Activated naive CD8-positive, alpha-beta T cell treated with anti-CD3 and anti-CD28 coated beads, Interleukin-2, amount 50 U/mL, for 24 hours (primary cell): ENCODE results near the gene BBS7.

Experiments used
- ATAC-seq: fragments of 150-1000 bp; cut with Tn5 transposase; one replicate; pipeline ENCODE4 v1.10.0; 2021
- DNase-seq: peaks from one replicate; pipeline ENCODE4 v3.0.0; 2021
- H3K27ac Mint-ChIP-seq: one replicate; pipeline ENCODE4 v1.8.0; 2021; ENCODE audit warnings: mild to moderate bottlenecking, mixed read lengths
- H3K27me3 Mint-ChIP-seq: one replicate; pipeline ENCODE4 v1.8.0; 2021; ENCODE audit warnings: mixed read lengths
- H3K36me3 Mint-ChIP-seq: one replicate; pipeline ENCODE4 v1.8.0; 2021; ENCODE audit warnings: low read depth, mixed read lengths
- H3K4me1 Mint-ChIP-seq: one replicate; pipeline ENCODE4 v1.8.0; 2021; ENCODE audit warnings: mixed read lengths
- H3K4me3 Mint-ChIP-seq: one replicate; pipeline ENCODE4 v1.8.0; 2021; ENCODE audit warnings: mild to moderate bottlenecking, moderate library complexity, mixed read lengths
- H3K9me3 Mint-ChIP-seq: one replicate; pipeline ENCODE4 v1.8.0; 2021; ENCODE audit warnings: mixed read lengths

BBS7 gene

DNA sequence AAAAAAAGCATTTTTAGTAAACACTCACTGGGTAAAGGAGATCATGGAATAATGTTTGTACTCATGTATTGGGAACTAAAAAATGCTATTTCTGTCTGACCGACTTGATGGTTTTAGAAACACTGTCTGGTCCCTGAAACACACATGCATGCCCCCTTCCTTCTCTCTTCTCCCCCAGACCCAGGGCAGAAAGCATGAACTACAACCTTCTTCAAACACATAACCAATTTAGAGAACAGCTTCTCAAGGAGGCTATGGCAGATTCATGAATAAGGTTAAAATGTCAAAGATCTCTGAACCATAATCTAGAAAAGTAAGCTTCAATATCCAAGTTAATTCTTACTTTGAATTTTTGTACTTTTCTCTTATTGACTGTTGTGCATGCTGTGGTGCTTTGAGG is 52.6 kb downstream of the BBS7 start:
- no peak for DNase-seq
- ATAC-seq: no peak
- H3K27ac Mint-ChIP-seq: no peak overlapping the region
- H3K9me3 Mint-ChIP-seq: no peaks in the 10 kb centered on the region
- no peaks in the 10 kb centered on the region for H3K27me3 Mint-ChIP-seq
- H3K36me3 Mint-ChIP-seq: peaks cover 74% of the 10 kb centered on the region
- peaks cover 27% of the 10 kb centered on the region for H3K4me1 Mint-ChIP-seq
- no peak overlapping the region for H3K4me3 Mint-ChIP-seq

DNA sequence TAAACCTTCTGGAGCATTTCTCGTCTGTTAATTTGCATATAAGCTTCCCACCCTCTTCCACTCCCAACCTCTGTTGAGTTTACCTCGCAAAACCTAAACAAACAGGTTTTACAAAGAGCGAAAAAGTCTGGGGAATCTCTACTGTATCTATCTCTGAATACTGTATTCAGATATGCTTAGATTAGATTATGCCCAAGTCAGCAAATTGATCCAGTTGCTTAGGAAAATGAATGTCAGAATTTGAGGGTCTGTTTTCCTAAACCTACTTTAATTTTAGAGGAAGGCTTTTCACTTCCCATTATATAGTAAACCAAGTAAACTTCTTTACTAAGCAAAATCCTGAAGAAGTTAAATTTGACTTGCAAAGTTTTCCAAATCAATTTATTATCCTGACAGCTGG is 53.3 kb downstream of the BBS7 start:
- peaks cover 70% of the 10 kb centered on the region for H3K36me3 Mint-ChIP-seq
- H3K4me1 Mint-ChIP-seq: peaks cover 21% of the 10 kb centered on the region
- no peak for ATAC-seq
- no peak for DNase-seq
- H3K9me3 Mint-ChIP-seq: no peaks in the 10 kb centered on the region
- no peak overlapping the region for H3K27ac Mint-ChIP-seq
- H3K4me3 Mint-ChIP-seq: no peak overlapping the region
- H3K27me3 Mint-ChIP-seq: no peaks in the 10 kb centered on the region

DNA sequence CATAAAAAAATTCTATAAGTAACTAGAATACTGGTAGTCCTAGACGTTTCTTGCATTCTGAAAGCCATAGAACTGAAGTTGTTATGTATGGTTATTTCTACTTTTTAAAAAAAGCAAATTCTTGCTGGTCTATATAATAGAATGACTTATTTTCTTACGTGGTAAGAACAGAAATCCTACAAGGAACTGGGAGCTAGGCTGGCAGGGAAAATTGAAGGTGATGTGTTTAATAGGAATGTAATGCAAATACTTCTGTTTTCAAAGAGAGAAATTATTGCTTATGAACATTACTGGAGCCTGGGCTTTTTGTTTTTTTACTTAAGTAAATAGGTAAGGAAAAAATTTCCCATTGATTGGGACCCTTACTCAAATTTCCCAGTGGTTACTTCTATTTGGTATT is 55.5 kb downstream of the BBS7 start:
- no peak for DNase-seq
- H3K4me3 Mint-ChIP-seq: no peak overlapping the region
- no peaks in the 10 kb centered on the region for H3K9me3 Mint-ChIP-seq
- peaks cover 7% of the 10 kb centered on the region for H3K4me1 Mint-ChIP-seq
- ATAC-seq: no peak
- H3K27ac Mint-ChIP-seq: no peak overlapping the region
- no peaks in the 10 kb centered on the region for H3K27me3 Mint-ChIP-seq
- peaks cover 65% of the 10 kb centered on the region for H3K36me3 Mint-ChIP-seq

DNA sequence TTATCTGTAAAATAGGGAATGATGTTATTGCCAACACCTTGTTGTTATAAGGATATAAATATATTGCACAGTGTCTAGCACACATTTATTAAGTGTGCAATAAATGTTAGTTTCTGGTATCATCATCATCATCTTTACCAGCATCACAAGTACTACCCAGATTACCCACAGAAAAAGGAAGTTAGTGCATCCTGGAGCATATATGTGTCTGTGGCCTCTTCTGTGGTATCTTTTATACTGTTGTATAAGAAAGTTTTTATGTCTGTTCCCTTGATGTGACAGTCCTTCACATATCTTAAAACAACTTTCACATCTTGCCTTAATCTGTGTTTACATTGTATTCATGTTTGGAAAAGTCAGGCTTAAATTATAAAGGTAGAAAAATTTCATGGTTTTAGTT is 59.2 kb downstream of the BBS7 start:
- H3K27ac Mint-ChIP-seq: no peak overlapping the region
- peaks cover 50% of the 10 kb centered on the region for H3K36me3 Mint-ChIP-seq
- no peaks in the 10 kb centered on the region for H3K4me1 Mint-ChIP-seq
- no peak for ATAC-seq
- H3K27me3 Mint-ChIP-seq: no peaks in the 10 kb centered on the region
- no peak for DNase-seq
- no peaks in the 10 kb centered on the region for H3K9me3 Mint-ChIP-seq
- H3K4me3 Mint-ChIP-seq: no peak overlapping the region

DNA sequence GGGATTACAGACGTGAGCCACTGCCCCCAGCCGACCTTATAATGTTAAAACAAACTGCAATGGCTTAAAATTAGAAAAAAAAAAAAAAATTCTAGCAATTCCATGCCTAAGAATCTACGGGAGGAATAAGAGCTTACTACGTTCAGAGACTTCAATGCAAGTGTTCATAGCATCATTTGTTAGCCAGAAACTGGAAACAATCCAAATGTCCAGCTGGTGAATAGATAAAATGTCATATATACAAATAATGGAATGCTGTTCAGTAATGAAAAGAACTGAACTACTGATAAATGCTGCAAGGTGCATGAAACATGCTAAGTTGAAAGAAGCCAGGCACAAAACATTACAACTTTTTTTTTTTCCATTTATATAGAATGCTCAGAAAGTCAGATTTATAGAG is 63.9 kb downstream of the BBS7 start:
- Mint-ChIP-seq H3K4me3 (no peak overlapping the region), H3K27ac (no peak overlapping the region), H3K4me1 (peaks cover 26% of the 10 kb centered on the region), H3K9me3 (no peaks in the 10 kb centered on the region), H3K36me3 (peaks cover 55% of the 10 kb centered on the region), H3K27me3 (no peaks in the 10 kb centered on the region)
- ATAC-seq (no peak), DNase-seq (no peak)

DNA sequence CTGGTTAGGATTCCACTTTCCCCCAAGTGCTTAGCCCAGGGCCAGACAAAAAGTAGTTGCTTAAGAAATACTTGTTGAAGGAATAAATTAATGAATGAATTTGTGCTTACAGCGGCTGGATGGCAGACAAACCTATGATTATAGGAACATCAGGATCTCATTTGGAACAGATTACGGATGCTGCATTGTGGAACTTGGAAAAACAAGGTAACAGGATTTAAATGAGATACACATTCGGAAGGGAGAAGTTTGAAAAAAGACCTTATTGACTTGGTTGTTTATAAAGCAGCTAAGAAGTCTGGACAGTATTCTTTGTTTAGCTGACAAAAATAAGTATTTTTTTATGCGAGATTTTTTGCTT is 68.6 kb downstream of the BBS7 start:
- Mint-ChIP-seq H3K9me3 (no peaks in the 10 kb centered on the region), H3K27ac (peak overlapping the region; percentile 97), H3K4me3 (peak overlapping the region; percentile 90), H3K27me3 (peaks cover 3% of the 10 kb centered on the region), H3K36me3 (peaks cover 37% of the 10 kb centered on the region), H3K4me1 (peaks cover 50% of the 10 kb centered on the region)
- ATAC-seq: no peak
- no peak for DNase-seq

DNA sequence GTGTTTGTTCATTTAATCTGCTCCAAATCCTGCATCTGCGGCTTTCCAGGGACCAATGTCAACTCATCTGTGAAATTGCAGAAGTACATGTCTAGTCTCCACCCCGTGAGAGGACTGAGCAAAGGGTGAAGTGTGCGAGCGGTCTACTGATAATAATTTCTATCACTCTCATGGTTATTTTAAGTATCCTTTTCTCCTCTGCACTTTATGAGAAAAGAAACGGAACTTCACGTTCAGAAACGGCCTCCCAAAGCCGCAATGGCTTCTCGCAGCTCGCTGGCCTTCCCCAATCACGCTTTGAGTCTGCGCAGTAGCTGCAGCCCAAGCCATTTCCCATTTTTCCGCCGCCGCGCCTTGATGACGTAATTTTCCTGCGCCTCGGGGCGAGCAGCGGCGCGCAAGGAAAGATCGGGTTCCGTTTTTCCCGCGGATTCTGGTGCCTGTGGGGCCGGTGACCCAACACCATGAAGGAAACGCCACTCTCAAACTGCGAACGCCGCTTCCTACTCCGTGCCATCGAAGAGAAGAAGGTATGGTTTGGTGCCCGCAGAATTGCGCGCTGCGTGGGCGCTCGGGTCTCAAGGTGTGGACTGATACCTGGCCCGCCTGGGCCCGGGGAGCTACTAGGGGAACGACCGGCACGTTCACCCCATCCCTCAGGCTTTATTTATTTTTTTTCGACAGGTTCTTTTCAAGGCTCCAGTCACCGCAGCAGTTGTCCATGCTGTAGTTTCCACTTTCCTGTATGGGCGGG is 69.1 kb downstream of the BBS7 start, which contains the start of gene EXOSC9:
TSS of gene EXOSC9 (plus strand) at position 363 of the 754 bp plus-strand sequence. CDS start at position 465, 102 bp downstream.
- Mint-ChIP-seq H3K9me3 (no peaks in the 10 kb centered on the region), H3K4me1 (peaks cover 50% of the 10 kb centered on the region), H3K4me3 (peak within 1 kb of the TSS; percentile 90), H3K36me3 (peaks cover 32% of the 10 kb centered on the region), H3K27me3 (peaks cover 3% of the 10 kb centered on the region), H3K27ac (peak within 1 kb of the TSS; percentile 97)
- ATAC-seq (peak; percentile 74), DNase-seq (peak; percentile 97)

DNA sequence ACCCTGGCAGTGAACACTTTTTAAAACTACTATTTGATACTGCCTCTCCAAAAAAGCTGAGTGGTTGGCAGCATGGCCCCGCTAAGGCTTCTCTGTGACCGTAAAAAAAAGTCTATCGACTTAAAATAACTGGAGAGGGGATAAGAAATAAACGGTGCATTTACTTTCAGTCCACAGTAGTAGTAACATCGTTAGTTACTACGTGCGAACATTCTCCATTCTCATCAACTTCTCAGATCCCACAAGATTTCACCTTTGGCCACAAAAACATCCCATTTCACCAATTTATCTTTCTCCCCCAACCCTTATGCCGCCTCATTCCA is 69.7 kb downstream of the BBS7 start:
- Mint-ChIP-seq H3K4me3 (peak overlapping the region; percentile 90), H3K36me3 (peaks cover 32% of the 10 kb centered on the region), H3K9me3 (no peaks in the 10 kb centered on the region), H3K27me3 (peaks cover 3% of the 10 kb centered on the region), H3K4me1 (peaks cover 50% of the 10 kb centered on the region), H3K27ac (peak overlapping the region; percentile 97)
- DNase-seq (no peak), ATAC-seq (peak; percentile 12)

DNA sequence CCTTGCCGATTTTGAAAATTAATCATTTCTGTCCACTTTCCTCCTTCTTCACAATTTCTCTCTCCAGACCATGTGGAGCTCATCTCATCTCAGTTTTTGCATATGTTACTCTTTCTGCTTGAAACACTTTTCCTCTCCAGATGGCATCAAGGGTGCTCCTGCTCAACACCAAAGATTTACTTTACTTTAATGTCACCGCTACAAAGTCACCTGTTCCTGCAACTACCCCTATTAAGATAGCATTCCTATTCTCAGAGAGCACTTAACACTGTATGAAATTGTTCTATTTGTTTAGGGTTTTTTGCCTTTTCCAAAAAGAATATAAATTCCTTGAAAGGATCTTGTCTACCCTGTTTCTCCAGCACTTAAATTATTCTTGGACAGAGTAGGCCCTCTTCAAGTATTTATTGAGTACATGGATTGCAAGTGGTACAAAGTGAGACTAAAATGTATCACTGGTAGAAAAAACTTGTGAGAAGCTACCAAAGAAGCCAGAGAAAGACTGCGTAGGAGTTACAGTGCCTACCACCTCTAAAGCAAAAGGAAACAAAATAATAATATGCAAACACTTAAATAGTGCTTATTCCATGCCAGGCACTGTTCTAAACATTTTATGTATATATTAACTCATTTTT is 70.3 kb downstream of the BBS7 start:
- DNase-seq: no peak
- Mint-ChIP-seq H3K27ac (peak overlapping the region; percentile 97), H3K4me3 (peak overlapping the region; percentile 90), H3K27me3 (peaks cover 7% of the 10 kb centered on the region), H3K36me3 (peaks cover 26% of the 10 kb centered on the region), H3K4me1 (peaks cover 49% of the 10 kb centered on the region), H3K9me3 (no peaks in the 10 kb centered on the region)
- no peak for ATAC-seq

DNA sequence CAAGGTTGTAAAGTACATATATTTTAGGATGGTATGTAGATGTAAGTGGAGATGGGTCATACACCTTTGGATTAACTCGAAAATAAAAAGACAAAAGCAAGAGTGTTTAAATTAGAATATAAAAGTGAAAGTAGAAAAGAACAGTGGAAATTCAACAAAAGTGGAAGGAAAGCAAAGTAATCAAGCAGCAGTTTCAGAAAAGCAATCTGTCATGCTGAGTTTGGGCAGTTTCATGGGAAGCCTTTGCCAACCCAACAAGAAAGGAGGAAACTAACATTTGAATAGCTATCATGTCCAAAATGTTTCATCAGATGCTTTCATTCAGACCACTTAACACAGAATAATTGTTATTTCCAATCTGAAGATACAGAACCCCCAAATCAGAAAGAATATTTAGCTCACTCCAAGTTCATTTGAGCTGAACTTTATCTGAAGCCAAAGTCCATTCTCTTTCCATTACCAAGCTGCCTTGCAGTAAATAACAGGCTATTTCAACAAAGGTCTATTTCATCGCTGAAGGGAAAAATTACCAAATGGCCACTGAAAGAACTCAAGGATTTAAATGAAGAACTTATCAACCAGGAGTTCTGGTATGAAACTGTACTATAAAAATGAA is 71.0 kb downstream of the BBS7 start:
- Mint-ChIP-seq H3K4me1 (peaks cover 47% of the 10 kb centered on the region), H3K27ac (peak overlapping the region; percentile 97), H3K4me3 (peak overlapping the region; percentile 90), H3K36me3 (peaks cover 21% of the 10 kb centered on the region), H3K27me3 (peaks cover 13% of the 10 kb centered on the region), H3K9me3 (no peaks in the 10 kb centered on the region)
- no peak for DNase-seq
- ATAC-seq: no peak

DNA sequence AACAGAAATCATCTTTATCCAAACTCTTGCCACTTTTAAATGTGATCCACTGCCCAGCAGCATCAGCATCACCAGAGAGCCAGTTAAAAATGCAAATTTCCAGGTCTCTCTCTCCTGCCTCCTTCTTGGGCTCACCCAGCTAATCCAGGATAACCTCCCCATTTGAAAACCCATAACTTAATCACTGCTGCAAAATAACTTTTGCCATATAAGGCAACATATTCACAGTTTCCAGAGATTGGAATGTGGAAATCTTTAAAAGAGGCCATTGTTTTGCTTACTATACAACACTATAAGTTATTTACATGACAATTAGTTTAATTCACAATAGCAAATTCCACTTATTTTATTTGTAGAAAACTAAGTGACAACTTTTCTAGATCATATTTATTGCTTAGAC is 74.0 kb downstream of the BBS7 start:
- H3K9me3 Mint-ChIP-seq: no peaks in the 10 kb centered on the region

DNA sequence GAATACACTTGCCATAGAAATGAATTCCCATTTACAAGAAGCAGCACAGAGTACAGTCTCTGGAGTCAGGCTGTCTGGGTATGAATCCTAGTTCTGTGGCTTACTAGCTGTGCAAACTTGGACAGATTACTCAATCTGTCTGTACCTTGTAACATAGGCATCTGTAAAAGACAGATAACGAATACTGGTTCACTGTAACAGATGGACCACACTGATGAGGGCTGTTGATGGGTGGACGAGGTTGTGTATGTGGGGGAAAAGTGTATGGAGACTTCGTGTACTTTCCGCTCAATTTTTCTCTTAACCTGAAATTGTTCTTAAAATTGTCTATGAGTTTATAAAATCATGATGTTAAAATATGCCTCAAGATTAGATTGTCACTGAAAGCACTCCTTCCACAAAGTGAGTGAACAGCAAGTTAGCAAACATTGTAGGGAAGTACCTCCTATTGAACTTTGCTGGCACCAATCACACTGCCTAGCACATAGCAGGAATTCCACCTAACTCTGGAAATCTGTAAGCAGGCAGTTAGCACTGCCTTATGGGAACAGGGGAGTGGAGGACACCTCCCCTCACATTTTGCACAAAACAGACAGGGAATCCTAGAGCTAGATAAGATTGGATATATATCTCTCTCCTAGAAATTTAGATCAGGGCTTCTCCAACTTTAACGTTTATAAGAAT is 75.6 kb downstream of the BBS7 start:
- Mint-ChIP-seq H3K9me3 (no peaks in the 10 kb centered on the region), H3K4me3 (no peak overlapping the region), H3K36me3 (no peaks in the 10 kb centered on the region), H3K27me3 (peaks cover 14% of the 10 kb centered on the region), H3K4me1 (peaks cover 9% of the 10 kb centered on the region), H3K27ac (no peak overlapping the region)
- ATAC-seq (no peak), DNase-seq (no peak)

More for the DNA sequence above, 74.0 kb downstream of the BBS7 start:
- DNase-seq: no peak
- no peak overlapping the region for H3K27ac Mint-ChIP-seq
- peaks cover 14% of the 10 kb centered on the region for H3K27me3 Mint-ChIP-seq
- H3K36me3 Mint-ChIP-seq: peaks cover 3% of the 10 kb centered on the region
- no peak for ATAC-seq
- H3K4me1 Mint-ChIP-seq: peaks cover 26% of the 10 kb centered on the region
- H3K4me3 Mint-ChIP-seq: no peak overlapping the region

DNA sequence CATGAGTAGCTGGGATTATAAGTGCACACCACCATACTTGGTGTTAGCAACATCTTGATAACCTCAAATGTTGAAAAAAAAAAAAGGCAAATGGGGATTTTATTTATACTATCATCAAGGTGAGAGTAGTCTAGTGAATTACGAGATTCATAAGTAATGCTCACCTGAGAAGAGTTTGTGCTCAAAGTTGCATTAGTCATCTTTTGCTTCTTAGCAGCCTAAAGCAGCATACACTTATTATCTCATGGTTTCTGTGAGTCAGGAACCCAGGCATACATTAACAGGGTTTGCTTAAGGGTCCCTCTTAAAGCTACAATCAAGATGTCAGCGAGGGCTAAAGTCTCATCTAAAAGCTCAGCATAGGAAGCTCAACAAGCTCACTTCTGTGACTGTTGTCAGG is 77.3 kb downstream of the BBS7 start:
- Mint-ChIP-seq H3K36me3 (no peaks in the 10 kb centered on the region), H3K27me3 (peaks cover 27% of the 10 kb centered on the region), H3K4me3 (no peak overlapping the region), H3K4me1 (peaks cover 2% of the 10 kb centered on the region), H3K9me3 (no peaks in the 10 kb centered on the region), H3K27ac (no peak overlapping the region)
- peak; percentile 40 for ATAC-seq
- DNase-seq: no peak

DNA sequence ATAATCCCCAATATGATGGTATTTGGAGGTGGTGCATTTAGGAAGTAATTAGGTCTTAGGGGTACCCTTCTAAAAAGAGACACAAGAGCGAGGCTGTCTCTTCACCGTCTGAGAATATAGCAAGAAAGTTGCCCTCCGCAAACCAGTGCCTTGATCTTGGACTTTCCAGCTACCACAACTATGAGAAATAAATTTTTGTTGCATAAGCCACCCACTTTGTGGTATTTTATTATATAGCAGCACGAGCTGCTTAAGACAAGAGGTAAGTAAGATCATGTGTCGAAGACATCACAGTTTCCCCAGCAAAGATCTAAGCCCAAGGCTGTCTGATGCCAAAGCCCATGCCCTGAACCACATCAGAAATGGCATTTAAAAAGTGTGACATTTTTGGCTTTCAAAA is 78.8 kb downstream of the BBS7 start:
- Mint-ChIP-seq H3K4me3 (no peak overlapping the region), H3K27ac (no peak overlapping the region), H3K27me3 (peaks cover 27% of the 10 kb centered on the region), H3K4me1 (peaks cover 2% of the 10 kb centered on the region), H3K36me3 (no peaks in the 10 kb centered on the region), H3K9me3 (no peaks in the 10 kb centered on the region)
- ATAC-seq: no peak
- DNase-seq: no peak

DNA sequence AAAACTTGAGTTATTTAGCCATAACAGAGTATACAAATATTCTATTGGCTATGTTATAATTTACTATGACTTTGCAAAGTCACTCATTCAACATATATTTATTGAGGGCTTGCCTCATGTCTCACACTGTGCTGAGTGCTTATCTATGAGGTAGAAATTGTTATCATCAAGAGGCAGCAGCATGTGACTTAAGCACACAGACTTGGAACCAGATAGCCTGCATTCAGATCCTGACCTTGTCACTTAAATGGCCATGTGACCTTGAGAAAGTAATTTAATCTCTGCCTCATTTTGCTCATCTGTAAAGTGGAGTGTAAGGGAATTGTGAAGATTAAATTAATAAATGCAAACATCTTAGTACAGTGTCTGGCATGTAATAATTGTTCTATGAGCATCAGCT is 79.3 kb downstream of the BBS7 start:
- Mint-ChIP-seq H3K27ac (no peak overlapping the region), H3K4me3 (no peak overlapping the region), H3K4me1 (peaks cover 2% of the 10 kb centered on the region), H3K27me3 (peaks cover 27% of the 10 kb centered on the region), H3K36me3 (no peaks in the 10 kb centered on the region), H3K9me3 (no peaks in the 10 kb centered on the region)
- no peak for DNase-seq
- ATAC-seq: no peak
